Measurements from ENCODE around the gene ECT2. TPM values are rescaled to one million over a fixed set of nuclear protein-coding genes. Genes with fewer than 3 reads are reported as not detected.
A peak's percentile ranks its signal among the peaks of the same experiment; 100 is the strongest.
"Not testable (repeated sequence)": the region's sequence is repeated elsewhere in the genome, so short reads cannot be mapped to it uniquely, and the experiment has no call there.

Gene ECT2, protein sequence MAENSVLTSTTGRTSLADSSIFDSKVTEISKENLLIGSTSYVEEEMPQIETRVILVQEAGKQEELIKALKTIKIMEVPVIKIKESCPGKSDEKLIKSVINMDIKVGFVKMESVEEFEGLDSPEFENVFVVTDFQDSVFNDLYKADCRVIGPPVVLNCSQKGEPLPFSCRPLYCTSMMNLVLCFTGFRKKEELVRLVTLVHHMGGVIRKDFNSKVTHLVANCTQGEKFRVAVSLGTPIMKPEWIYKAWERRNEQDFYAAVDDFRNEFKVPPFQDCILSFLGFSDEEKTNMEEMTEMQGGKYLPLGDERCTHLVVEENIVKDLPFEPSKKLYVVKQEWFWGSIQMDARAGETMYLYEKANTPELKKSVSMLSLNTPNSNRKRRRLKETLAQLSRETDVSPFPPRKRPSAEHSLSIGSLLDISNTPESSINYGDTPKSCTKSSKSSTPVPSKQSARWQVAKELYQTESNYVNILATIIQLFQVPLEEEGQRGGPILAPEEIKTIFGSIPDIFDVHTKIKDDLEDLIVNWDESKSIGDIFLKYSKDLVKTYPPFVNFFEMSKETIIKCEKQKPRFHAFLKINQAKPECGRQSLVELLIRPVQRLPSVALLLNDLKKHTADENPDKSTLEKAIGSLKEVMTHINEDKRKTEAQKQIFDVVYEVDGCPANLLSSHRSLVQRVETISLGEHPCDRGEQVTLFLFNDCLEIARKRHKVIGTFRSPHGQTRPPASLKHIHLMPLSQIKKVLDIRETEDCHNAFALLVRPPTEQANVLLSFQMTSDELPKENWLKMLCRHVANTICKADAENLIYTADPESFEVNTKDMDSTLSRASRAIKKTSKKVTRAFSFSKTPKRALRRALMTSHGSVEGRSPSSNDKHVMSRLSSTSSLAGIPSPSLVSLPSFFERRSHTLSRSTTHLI
- 10 to 100 TPM; 20.0 to 61.2 (median 33.8) TPM for polyA plus RNA-seq (ENCODE audit: insufficient read depth in 1 of 5, insufficient read length in 5 of 5, low replicate concordance in 1 of 5)
- long read RNA-seq, donor 1, full-length matches to known transcripts = 2 of 34 reads
- long read RNA-seq, donor 1, partial matches to known transcripts = 32 of 34 reads
- long read RNA-seq, donor 1, other reads (novel, unspliced or antisense) = 0 of 34 reads
- long read RNA-seq, donor 2, full-length matches to known transcripts = 1 of 14 reads
- long read RNA-seq, donor 2, partial matches to known transcripts = 13 of 14 reads
- long read RNA-seq, donor 2, other reads (novel, unspliced or antisense) = 0 of 14 reads
- long read RNA-seq, donor 3, full-length matches to known transcripts = 1 of 1 reads
- long read RNA-seq, donor 3, partial matches to known transcripts = 0 of 1 reads
- long read RNA-seq, donor 3, other reads (novel, unspliced or antisense) = 0 of 1 reads
- long read RNA-seq, donor 4, partial matches to known transcripts = 15 of 15 reads
- long read RNA-seq, donor 4, other reads (novel, unspliced or antisense) = 0 of 15 reads
- long read RNA-seq, donor 5, full-length matches to known transcripts = 2 of 2 reads
- long read RNA-seq, donor 5, partial matches to known transcripts = 0 of 2 reads
- long read RNA-seq, donor 5, other reads (novel, unspliced or antisense) = 0 of 2 reads
- long read RNA-seq, donor 6, partial matches to known transcripts = 14 of 15 reads
- long read RNA-seq, donor 6, other reads (novel, unspliced or antisense) = 0 of 15 reads
- long read RNA-seq, donor 7 = 0 reads
- long read RNA-seq, donor 8, full-length matches to known transcripts = 1 of 11 reads
- long read RNA-seq, donor 8, partial matches to known transcripts = 10 of 11 reads
- long read RNA-seq, donor 8, other reads (novel, unspliced or antisense) = 0 of 11 reads

DNA sequence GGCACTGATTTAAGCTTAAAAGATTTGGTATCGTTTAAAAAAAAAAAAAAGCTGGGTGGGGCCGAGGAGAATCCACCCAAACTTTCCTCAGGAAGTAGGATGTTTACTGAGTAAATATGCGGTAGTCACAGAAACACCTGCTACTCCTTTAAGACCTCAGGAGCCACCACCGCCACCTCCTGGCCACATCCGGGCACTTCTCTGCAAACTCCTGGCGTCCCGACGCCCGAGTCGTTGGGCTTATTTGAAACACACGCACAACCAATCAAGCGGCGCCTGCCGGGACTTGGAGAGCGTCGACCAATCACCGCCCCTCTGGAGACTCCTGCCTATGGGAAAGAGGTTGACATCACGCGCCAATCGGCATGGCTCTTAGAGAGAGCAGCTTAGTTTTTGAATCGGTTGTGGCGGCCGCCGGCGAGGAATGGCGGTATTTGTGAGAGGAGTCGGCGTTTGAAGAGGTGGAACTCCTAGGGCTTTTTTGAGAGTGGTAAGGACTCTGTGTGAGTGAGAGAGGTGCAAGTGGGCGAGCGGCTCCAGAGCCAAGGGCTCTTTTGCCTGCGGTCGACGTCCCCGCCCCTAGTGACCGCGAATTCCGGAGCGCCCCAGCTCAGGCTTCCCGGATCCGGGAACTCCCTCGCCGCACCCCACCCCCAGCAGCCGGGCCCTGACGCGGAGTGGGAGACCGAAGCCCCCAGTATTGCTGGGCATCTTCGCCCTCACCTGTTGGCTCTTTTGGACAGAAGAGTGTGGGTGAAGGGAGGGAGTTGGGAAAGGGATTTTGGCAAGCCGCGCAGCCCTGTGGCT, at the start of gene ECT2:
ECT2 (plus strand) TSS at position 359 of the 807 bp plus-strand sequence. CDS start 3,805 bp downstream, outside the sequence.
- DNase-seq = peak; percentile 97 to 98

GRCh38 chr3:172700936-172701455, 49.5 kb upstream of the ECT2 start:
- no peak for DNase-seq

- DNase-seq = no peak
Measured at GRCh38 chr3:172701751-172702150, 48.8 kb upstream of the ECT2 start.

GRCh38 chr3:172702256-172702655, 48.3 kb upstream of the ECT2 start:
- no peak for DNase-seq

GRCh38 chr3:172702731-172703130, 47.8 kb upstream of the ECT2 start:
- not testable (repeated sequence) for DNase-seq

GRCh38 chr3:172704001-172704400, 46.5 kb upstream of the ECT2 start:
- no peak for DNase-seq

DNA sequence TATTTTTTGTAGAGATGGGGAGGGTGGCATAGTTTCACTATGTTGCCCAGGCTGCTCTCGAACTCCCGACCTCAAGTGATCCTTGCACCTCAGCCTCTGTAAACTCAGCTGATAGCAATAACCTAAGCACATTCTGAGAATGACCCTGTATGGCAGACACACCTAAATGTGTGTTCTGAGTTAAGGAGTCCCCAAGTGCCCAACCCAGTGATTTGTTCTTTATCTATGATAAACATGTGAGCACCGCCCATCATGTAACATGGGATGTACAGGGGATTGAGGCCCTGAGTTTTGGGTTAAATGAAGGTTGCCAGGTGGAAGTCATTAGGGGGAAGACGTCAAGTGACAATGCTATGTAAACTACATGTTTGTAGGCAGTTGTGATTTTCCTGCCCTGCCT, 45.4 kb upstream of the ECT2 start:
- DNase-seq = no peak

DNA sequence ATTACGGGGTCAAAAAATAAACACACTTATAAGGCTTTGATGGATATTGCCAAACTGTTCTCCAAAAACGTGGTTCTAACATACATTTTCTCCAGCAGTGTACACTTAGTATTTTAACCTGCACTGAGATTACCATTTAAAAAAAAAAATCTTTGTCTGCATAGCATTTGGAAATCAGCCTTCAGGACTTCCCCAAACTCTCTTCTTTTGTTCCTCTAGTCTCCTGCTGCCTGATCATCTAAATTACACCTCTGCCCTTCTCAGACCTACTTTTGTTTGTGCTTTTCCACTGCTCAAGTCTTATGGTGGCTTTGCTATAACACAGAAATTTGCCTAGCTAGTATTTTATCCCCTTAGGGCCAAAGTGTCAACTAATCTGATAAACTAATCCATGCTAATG, 43.5 kb upstream of the ECT2 start:
- DNase-seq = no peak

- DNase-seq = no peak
Measured at GRCh38 chr3:172707967-172708366, 42.6 kb upstream of the ECT2 start.

DNA sequence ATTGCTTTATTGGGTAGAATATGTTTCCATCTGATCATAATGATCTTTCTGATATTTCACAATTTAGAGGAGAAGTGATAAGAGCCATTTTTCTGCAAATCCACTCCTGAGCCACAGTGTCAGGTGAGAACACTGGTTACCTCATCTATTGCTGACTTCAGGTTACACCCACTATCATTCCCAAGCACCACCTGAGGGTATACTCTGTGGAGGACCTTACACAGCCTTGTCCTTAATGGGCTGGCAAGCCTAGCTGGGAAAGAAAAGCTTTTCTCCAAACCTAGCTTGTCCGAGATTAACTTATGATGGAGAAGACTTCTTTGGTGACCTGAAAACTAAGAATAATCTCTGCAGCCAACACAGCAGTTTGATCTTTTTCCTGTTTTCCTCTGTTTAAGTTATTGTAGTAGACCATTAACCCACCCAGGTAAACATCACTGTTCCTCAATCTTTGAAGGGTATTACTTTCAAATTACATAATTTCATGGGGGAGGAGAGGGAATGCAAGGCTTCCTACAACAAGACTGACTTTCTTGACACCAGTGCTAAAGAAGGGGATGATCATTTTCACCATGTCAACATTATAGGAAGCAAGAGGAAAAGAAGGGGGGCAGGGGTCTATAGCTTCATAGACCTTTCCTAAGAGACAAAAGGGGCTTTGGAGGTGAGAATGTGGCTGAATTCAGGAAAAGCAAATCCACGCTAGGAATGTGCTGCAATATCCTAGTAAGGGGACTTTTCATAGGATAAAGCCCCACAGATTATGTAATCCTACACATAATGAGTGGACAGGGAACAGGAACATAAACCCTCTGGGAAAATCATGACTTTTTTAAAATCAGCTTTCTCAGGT, 41.4 kb upstream of the ECT2 start:
- no peak for DNase-seq

GRCh38 chr3:172709774-172710663, 40.5 kb upstream of the ECT2 start:
- DNase-seq = peak; percentile 5 to 12

DNA sequence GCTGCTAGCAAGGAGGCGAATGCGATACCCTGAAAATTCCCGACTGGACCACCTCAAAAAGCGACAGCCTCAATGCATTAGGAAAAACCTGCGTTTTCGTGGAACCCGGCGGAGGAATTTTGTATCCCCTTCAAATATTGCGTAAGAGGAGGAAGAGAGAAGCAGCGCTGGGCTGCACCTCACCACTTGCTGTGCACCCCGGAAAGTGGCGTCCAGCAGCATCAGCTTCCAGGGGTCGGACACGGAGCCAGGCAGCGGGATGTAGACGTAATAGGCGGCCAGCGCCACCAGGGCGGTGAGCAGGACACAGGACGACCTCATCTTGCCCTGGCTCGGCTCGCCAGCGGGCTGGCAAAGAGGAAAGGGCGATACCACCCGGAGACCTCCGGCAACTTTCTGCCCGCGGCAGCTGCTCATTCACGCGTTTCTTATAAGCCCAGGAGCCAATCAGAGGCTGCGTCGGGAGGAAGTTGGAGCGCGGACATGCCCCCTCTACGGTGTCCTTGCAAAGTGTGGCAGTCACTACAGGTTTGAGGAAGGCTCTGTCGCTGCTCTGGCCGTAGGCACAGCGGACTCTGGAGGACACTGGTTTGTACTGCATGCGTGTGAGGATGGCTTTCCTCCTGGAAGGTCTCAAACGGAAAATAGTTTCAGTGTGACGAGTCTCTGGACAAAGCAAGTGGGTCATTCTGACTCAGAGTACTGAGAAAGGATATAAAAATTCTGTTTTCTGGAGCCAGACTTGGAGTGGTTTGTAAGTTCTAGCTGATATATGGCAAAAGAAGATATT, 39.7 kb upstream of the ECT2 start, which contains the start of gene NCEH1:
NCEH1 (minus strand) TSS at position 404 of the 790 bp plus-strand sequence; CDS start at position 321, 83 bp downstream.
- peak; percentile 70 to 79 for DNase-seq

- DNase-seq = no peak
Measured at GRCh38 chr3:172711454-172711795, 39.1 kb upstream of the ECT2 start.

- no peak for DNase-seq
Measured at GRCh38 chr3:172713316-172713715, 37.2 kb upstream of the ECT2 start.

- no peak for DNase-seq
Measured at GRCh38 chr3:172716476-172716875, 34.0 kb upstream of the ECT2 start.

DNA sequence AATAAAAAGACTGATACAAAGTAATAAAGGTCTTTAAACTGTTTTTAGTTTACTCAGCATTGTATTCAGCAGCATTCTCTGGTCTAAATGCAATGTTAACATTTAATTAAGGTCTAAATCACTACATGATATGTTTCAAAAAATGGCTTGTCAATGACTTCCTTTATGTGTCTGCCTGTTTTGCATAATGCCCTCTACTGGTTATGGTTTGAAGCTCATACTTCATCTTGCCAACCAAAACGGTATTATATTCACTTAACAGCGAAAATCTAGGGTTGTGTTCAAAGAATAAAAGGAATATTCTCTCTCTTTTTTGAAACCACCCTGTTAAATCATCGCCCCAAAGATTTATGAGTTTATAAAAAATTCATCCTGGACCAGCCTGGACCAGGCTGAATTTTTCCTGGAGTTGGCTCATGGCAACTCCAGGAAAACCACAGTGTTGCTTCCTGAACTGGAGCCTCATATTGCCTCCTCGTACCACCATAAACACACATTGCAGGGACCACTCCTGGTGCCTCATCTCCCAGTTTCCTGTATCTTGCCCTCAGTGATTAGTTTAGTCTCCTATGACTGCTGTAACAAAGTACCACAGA, 32.9 kb upstream of the ECT2 start:
- no peak for DNase-seq
